ENCODE data around the gene PRCD.
"Not testable (repeated sequence)": the region's sequence is repeated elsewhere in the genome, so short reads cannot be mapped to it uniquely, and the experiment has no call there.

DNA sequence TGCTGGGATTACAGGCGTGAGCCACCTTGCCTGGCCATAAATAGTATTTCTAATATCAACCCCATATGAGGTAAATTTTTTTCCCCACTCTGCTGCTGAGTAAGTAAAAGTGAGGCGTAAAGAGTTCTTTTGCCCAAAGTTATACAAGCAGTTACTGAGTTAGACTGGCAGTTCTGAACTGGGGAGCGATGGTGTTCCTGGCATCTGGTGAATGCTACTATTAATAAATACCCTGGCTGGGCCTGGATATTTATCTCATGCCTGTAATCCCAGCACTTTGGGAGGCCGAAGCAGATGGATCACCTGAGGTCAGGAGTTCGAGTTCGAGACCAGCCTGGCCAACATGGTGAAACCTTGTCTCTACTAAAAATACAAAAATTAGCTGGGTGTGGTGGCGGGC lies 19.6 kb downstream of the PRCD start:
- TF ChIP-seq, protein P1, sequence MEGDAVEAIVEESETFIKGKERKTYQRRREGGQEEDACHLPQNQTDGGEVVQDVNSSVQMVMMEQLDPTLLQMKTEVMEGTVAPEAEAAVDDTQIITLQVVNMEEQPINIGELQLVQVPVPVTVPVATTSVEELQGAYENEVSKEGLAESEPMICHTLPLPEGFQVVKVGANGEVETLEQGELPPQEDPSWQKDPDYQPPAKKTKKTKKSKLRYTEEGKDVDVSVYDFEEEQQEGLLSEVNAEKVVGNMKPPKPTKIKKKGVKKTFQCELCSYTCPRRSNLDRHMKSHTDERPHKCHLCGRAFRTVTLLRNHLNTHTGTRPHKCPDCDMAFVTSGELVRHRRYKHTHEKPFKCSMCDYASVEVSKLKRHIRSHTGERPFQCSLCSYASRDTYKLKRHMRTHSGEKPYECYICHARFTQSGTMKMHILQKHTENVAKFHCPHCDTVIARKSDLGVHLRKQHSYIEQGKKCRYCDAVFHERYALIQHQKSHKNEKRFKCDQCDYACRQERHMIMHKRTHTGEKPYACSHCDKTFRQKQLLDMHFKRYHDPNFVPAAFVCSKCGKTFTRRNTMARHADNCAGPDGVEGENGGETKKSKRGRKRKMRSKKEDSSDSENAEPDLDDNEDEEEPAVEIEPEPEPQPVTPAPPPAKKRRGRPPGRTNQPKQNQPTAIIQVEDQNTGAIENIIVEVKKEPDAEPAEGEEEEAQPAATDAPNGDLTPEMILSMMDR (IDR thresholded peaks at IDR 0.05): not testable (repeated sequence)
- not testable (repeated sequence) for TF ChIP-seq POLR2A (IDR thresholded peaks at IDR 0.05)

Data from testis (tissue), 2 donors.